ENCODE results near the gene HOXB8.

Gene HOXB8

GRCh38 chr17:48593840-48594537, 21.1 kb downstream of the HOXB8 start:
- Histone ChIP-seq H3K79me1 (replicated peaks; ENCODE audit: low read length, poor library complexity, severe bottlenecking) (peaks cover 4% of the 10 kb centered on the region), H3K36me3 (ENCODE audit: control insufficient read depth in 1 of 2, insufficient read depth in 2 of 2, low read depth in 1 of 2, low read length in 2 of 2) (peaks cover 31 to 34% of the 10 kb centered on the region in 2 experiments), H4K91ac (ENCODE audit: low read length) (peak overlapping the region; percentile 53), H2BK5ac (ENCODE audit: low read depth, low read length, poor library complexity, severe bottlenecking) (no peak overlapping the region), H3K27me3 (ENCODE audit: control insufficient read depth in 1 of 2, insufficient read depth in 1 of 2, low read length in 2 of 2) (no peaks in the 10 kb centered on the region), H2BK15ac (ENCODE audit: low read depth, poor library complexity, severe bottlenecking) (no peak overlapping the region), H2AFZ (ENCODE audit: low read depth, low read length) (no peak overlapping the region), H3K14ac (ENCODE audit: low read length in 2 of 2) (peak overlapping the region in 1 of 2 experiments; percentile 71), H2BK12ac (ENCODE audit: low read length in 2 of 2) (peak overlapping the region in 1 of 2 experiments; percentile 86), H3K9ac (ENCODE audit: low read length) (peak overlapping the region; percentile 98), H2AK5ac (ENCODE audit: low read length, severe bottlenecking) (peak overlapping the region; percentile 79), H3K4me2 (ENCODE audit: low read length, poor library complexity, severe bottlenecking) (peak overlapping the region; percentile 44), H4K8ac (ENCODE audit: low read length) (peak overlapping the region; percentile 29), H3K27ac (ENCODE audit: low read length, poor library complexity, severe bottlenecking) (peak overlapping the region; percentile 90), H3K4me1 (ENCODE audit: control insufficient read depth, insufficient read depth, low read depth, low read length) (peaks cover 46% of the 10 kb centered on the region), H3K9me3 (ENCODE audit: control insufficient read depth, low read length) (no peaks in the 10 kb centered on the region), H3K4me3 (ENCODE audit: insufficient read depth in 1 of 2, low read depth in 1 of 2, low read length in 2 of 2) (peak overlapping the region in 1 of 2 experiments; percentile 80), H3K4ac (ENCODE audit: low read depth in 1 of 2, low read length in 2 of 2) (peak overlapping the region; percentile 36 to 92), H2BK120ac (ENCODE audit: low read depth, low read length) (peak overlapping the region; percentile 42), H3K18ac (ENCODE audit: low read depth in 1 of 2, low read length in 2 of 2) (peak overlapping the region; percentile 90 to 97), H3K23ac (ENCODE audit: low read length in 2 of 2) (peak overlapping the region; percentile 5 to 25)
- under 1% methylated on average over 32 of the region's 37 CpGs for WGBS
- DNase-seq = peak; percentile 98

- Histone ChIP-seq H2BK120ac (ENCODE audit: low read depth, low read length) (peak within 1 kb of the TSS; percentile 89), H2AFZ (ENCODE audit: low read depth, low read length) (no peak within 1 kb of the TSS), H3K4ac (ENCODE audit: low read depth in 1 of 2, low read length in 2 of 2) (peak within 1 kb of the TSS; percentile 88 to 92), H3K4me3 (ENCODE audit: insufficient read depth in 1 of 2, low read depth in 1 of 2, low read length in 2 of 2) (peak within 1 kb of the TSS; percentile 55 to 80), H2BK12ac (ENCODE audit: low read length in 2 of 2) (peak within 1 kb of the TSS; percentile 80 to 86), H2AK5ac (ENCODE audit: low read length, severe bottlenecking) (peak within 1 kb of the TSS; percentile 79), H4K91ac (ENCODE audit: low read length) (peak within 1 kb of the TSS; percentile 99), H3K18ac (ENCODE audit: low read depth in 1 of 2, low read length in 2 of 2) (peak within 1 kb of the TSS; percentile 97 to 99), H4K8ac (ENCODE audit: low read length) (peak within 1 kb of the TSS; percentile 87), H3K27me3 (ENCODE audit: control insufficient read depth in 1 of 2, insufficient read depth in 1 of 2, low read length in 2 of 2) (no peaks in the 10 kb centered on the region), H3K4me1 (ENCODE audit: control insufficient read depth, insufficient read depth, low read depth, low read length) (peaks cover 44% of the 10 kb centered on the region), H3K9me3 (ENCODE audit: control insufficient read depth, low read length) (no peaks in the 10 kb centered on the region), H3K14ac (ENCODE audit: low read length in 2 of 2) (peak within 1 kb of the TSS; percentile 44 to 98), H3K23ac (ENCODE audit: low read length in 2 of 2) (peak within 1 kb of the TSS; percentile 81 to 100), H3K79me1 (replicated peaks; ENCODE audit: low read length, poor library complexity, severe bottlenecking) (peaks cover 4% of the 10 kb centered on the region), H3K9ac (ENCODE audit: low read length) (peak within 1 kb of the TSS; percentile 98), H2BK15ac (ENCODE audit: low read depth, poor library complexity, severe bottlenecking) (peak within 1 kb of the TSS; percentile 83), H3K36me3 (ENCODE audit: control insufficient read depth in 1 of 2, insufficient read depth in 2 of 2, low read depth in 1 of 2, low read length in 2 of 2) (peaks cover 31 to 34% of the 10 kb centered on the region in 2 experiments), H3K27ac (ENCODE audit: low read length, poor library complexity, severe bottlenecking) (peak within 1 kb of the TSS; percentile 90), H3K4me2 (ENCODE audit: low read length, poor library complexity, severe bottlenecking) (peak within 1 kb of the TSS; percentile 92), H2BK5ac (ENCODE audit: low read depth, low read length, poor library complexity, severe bottlenecking) (peak within 1 kb of the TSS; percentile 39)
- WGBS = under 1% methylated on average over 50 of the region's 50 CpGs
- DNase-seq = no peak
These were observed 21.8 kb downstream of the HOXB8 start, which contains the start of gene HOXB5 for GRCh38 chr17:48593126-48593829. Gene HOXB5 (minus strand): TSS chr17:48593779. CDS start chr17:48593682, 97 bp downstream.

DNA sequence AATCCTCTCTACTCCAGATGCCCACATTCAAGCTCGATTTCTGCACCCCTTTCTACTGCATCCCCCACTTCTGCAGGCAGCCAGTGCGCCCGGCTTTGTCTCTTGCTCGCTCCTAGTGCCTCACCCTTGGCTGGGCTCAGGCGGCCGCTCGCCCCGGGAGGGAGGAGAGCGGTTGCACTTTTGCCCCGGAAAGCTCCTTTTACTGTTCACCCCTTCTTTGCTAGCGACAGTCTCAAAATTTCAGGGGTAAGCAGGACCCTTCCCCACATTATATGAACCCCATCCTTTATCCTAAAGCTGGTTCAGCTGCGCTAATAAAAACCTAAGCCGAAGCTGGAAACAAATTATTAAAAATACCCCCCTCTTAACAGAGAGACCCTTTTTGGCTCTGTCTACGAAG, 22.5 kb downstream of the HOXB8 start:
- Histone ChIP-seq H4K91ac (ENCODE audit: low read length) (peak overlapping the region; percentile 52), H3K9ac (ENCODE audit: low read length) (peak overlapping the region; percentile 98), H2BK5ac (ENCODE audit: low read depth, low read length, poor library complexity, severe bottlenecking) (peak overlapping the region; percentile 9), H2AFZ (ENCODE audit: low read depth, low read length) (no peak overlapping the region), H3K9me3 (ENCODE audit: control insufficient read depth, low read length) (no peaks in the 10 kb centered on the region), H3K79me1 (replicated peaks; ENCODE audit: low read length, poor library complexity, severe bottlenecking) (peaks cover 4% of the 10 kb centered on the region), H3K4me1 (ENCODE audit: control insufficient read depth, insufficient read depth, low read depth, low read length) (peaks cover 48% of the 10 kb centered on the region), H3K27me3 (ENCODE audit: control insufficient read depth in 1 of 2, insufficient read depth in 1 of 2, low read length in 2 of 2) (no peaks in the 10 kb centered on the region), H2AK5ac (ENCODE audit: low read length, severe bottlenecking) (peak overlapping the region; percentile 66), H3K27ac (ENCODE audit: low read length, poor library complexity, severe bottlenecking) (peak overlapping the region; percentile 22), H2BK15ac (ENCODE audit: low read depth, poor library complexity, severe bottlenecking) (no peak overlapping the region), H2BK120ac (ENCODE audit: low read depth, low read length) (peak overlapping the region; percentile 50), H3K36me3 (ENCODE audit: control insufficient read depth in 1 of 2, insufficient read depth in 2 of 2, low read depth in 1 of 2, low read length in 2 of 2) (peaks cover 31 to 34% of the 10 kb centered on the region in 2 experiments), H3K4me2 (ENCODE audit: low read length, poor library complexity, severe bottlenecking) (peak overlapping the region; percentile 92), H3K4ac (ENCODE audit: low read depth in 1 of 2, low read length in 2 of 2) (peak overlapping the region; percentile 66 to 89), H3K23ac (ENCODE audit: low read length in 2 of 2) (no peak overlapping the region), H2BK12ac (ENCODE audit: low read length in 2 of 2) (peak overlapping the region in 1 of 2 experiments; percentile 73), H4K8ac (ENCODE audit: low read length) (peak overlapping the region; percentile 61), H3K4me3 (ENCODE audit: insufficient read depth in 1 of 2, low read depth in 1 of 2, low read length in 2 of 2) (peak overlapping the region; percentile 23 to 80), H3K18ac (ENCODE audit: low read depth in 1 of 2, low read length in 2 of 2) (peak overlapping the region; percentile 91 to 93), H3K14ac (ENCODE audit: low read length in 2 of 2) (peak overlapping the region in 1 of 2 experiments; percentile 96)
- DNase-seq = no peak
- 6% methylated on average over 13 of the region's 14 CpGs for WGBS

Measured in mesenchymal stem cell (in vitro differentiated cells and primary cell).